ENCODE data around the gene IL1RAPL2.
"Not testable (repeated sequence)": the region's sequence is repeated elsewhere in the genome, so short reads cannot be mapped to it uniquely, and the experiment has no call there.

The IL1RAPL2 gene

DNA sequence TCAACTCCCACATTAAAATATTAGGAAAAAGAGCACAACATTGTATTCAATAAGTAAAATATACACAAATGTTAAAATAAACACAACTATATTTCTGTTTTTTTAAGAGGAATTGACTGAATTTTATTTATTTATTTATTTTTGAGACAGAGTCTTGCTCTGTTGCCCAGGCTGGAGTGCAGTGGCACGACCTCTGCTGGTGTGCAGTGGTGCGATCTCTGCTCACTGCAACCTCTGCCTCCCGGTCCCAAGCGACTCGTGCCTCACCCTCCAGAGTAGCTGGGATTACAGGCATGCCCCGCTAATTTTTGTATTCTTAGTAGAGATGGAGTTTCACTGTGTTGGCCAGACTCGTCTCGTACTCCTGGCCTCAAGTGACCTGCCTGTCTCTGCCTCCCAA is 623.1 kb downstream of the IL1RAPL2 start:
- DNase-seq = no peak

DNA sequence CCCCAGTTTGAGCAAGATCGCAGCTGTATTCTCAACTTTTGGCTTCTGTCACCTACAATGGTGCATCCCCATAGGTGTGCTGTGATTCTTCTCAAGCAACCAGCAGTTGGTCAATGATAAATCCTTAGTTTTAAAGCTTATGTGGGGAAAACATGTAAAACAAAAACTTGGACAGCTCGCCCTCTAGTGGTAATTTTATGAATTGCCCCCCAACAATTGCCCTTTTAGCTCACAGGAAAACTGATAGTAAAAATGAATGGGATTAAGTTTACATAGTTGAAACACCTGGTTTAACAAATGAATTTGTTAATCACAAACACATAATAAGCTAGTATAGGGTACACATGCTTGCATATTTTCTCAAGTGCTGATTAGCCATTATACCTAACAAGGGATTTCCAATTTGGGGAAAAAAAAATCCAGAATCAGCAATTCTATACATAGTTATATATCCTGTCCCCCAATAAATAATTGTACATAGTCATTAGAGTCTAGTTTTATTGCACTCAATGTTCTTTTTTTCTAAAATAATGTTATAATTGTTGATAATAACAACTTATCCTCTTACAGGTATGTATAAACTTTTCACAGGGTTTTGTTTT is 624.4 kb downstream of the IL1RAPL2 start:
- peak in 1 of 2 experiments; percentile 28 for DNase-seq

DNA sequence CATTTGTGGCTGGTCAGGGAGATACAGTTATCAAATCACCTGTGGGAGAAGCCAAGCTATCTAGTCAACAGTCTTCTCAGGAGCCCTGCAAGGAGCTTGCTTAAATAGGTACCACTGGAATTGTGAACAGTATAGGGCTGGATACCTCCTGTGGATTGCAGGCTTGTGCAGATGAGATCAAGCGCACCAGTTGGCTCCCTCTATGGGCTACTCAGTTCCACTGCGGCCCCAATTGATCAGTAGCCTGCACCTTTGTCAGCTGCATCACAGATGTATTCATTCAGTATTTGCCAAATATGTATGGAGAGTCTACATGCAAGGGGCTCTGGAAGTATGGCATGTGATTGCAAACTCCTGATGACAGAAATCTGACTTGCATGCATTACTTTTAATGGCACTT is 625.9 kb downstream of the IL1RAPL2 start:
- no peak for DNase-seq

DNA sequence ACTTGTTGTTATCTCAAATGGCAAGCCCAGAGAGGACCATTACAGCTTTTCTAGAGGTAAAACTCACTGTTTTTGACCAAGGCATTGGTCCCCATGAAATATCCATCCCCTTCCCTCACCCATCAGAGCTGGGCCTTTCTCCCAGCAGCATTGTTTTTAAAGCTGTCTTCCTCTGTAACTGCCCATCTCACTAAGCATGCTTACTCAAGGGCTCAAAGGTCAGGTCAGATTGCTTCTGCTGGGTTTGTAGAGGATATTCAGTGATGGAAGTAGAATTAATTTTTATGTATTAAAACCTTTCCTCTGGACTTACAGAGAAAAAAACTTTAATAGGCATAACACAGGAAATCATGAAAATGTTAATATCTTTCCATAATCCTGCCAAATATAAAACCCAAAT is 643.4 kb downstream of the IL1RAPL2 start:
- no peak for DNase-seq

DNA sequence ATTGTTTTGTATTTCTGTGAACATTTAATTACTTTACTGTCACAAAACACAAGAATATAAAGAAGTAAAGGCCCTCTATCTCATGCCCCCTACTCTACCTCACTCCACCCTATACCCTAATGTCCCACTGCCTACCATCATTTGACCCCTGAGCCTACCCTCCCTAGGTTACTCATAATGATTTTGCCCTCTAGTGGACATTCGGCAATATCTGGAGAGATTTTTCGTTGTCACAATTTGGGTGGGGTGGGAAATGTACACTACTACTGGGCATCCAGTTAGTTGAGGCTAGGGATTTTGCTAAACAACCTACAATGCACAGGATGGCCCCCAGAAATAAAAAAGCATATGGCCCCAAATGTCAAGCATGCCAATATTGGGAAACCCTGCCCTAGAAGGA is 644.3 kb downstream of the IL1RAPL2 start:
- DNase-seq = no peak

DNA sequence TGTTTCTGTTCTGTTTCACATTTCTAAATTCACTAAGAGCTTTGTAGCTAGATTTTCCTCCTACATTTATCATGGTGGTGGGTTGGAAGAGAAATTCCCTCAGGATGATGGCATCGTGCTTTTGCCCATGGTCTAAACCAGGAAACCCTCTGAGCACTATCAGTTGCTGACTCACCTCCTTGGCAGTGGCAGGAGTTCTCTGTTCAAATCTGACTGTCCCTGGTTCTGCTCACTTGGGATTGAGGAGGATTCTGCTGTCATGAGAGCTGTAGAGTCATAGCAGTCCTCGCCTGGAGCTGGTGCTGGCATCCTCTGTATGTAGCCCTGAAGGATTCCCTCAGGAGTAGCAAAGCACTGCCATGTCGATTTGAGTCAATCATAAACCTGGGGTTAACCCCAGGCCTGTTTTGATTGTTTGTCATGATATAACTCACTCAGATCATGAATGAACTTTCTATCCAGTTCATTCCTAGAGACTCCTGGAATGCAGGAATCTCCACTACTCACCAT is 645.1 kb downstream of the IL1RAPL2 start:
- no peak for DNase-seq

DNA sequence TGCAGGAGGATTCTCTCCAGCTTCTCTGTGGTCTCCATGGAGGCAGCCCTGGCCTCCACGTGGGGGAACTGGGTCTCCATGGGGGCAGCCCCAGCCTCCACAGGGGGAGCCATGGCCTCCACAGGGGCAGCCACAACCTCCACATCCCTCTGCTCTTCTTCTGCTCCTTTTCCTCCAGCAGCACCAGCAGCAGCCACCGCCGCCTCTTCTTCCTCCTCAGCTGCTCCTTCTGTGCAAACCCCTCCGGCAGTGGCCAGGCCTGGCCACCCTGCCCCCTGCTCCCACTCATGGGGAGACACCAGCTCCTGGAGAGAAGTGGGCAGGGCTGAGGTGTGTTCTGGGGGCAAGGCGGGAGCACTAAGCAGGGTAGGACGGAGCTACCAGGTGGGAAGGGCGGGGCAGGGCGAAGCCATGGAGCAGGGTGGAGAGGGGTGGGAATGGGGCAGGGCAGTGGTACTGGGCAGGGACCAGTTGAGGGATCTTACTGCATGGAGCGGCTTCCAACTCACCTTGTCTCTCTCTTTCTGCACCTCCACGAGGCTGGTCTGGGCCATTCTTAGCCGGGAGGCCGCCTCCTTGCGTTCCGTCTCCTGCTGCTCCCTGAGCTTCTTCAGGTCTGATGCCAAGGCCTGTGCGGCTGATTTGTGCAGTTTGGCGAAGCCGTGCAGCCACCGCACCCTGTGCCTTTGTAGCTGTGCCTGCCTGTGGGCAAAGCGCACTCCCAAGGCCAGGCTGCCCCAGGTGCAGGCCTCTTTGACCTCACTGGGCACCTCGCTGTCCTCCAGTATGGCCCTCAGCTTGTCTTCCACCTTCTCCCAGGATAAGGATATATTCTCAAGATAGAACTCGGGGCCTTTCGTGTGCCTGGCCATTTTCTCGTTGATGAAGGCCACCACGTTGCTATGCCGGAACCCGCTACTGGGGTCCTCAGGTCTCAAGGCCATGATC is 653.7 kb downstream of the IL1RAPL2 start:
- DNase-seq = no peak

DNA sequence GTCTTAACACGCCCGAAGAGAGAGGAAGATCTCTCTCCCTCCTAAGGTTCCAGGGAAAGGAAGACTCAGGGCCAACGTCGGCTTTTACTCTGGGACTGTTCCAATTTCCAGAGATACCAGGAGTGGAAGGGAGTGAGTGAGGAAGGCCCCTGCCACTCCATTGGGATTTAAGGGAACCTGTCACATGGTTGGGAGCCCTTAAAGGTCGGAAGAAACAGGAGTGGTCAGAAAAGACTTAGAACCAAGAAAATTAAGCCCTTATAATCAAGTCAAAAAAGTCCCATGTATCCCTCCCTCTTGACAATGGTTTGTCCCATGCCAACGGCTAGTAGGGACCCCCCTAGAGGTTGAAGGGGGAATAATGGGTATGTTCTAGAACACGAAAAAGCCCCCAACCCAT is 654.6 kb downstream of the IL1RAPL2 start, which contains the start of gene TEX13A:
TEX13A (minus strand) TSS at position 59 of the 400 bp plus-strand sequence. CDS start 297 bp downstream, outside the sequence.
- no peak for DNase-seq

DNA sequence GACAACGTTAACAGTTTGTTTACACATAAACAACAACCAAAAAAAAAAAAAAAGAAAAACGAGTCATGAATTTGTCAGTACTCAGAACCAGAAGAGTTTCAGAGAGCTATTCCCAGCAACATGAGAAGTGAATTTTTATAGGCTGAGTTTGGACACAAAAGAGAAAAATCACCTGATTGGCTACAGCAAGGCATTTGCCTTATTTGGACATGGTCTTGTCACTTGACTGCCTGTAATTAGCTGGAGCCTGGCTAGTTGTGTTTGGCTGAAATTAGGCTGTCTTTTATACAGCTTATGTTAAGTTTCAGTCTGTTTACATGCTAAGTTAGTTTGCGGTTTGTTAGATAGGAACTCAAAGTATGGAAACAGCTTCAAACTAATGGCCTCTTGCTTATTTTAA is 655.4 kb downstream of the IL1RAPL2 start:
- no peak for DNase-seq

DNA sequence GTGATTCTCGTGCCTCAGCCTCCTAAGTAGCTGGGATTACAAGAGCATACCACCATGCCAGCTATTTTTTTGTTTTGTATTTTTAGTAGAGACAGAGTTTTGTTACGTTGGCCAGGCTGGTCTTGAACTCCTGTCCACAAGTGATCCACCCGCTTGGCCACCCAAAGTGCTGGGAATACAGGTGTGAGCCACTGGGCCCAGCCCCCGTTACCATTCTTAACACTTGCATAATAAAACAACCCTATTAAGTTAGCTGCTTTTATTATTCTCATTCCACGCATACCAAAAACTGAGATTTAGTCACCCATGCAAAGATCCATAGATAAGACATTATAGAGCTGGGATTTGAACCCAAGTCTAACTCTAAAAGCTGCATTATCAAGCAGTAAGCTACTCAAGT is 660.5 kb downstream of the IL1RAPL2 start:
- DNase-seq = no peak

DNA sequence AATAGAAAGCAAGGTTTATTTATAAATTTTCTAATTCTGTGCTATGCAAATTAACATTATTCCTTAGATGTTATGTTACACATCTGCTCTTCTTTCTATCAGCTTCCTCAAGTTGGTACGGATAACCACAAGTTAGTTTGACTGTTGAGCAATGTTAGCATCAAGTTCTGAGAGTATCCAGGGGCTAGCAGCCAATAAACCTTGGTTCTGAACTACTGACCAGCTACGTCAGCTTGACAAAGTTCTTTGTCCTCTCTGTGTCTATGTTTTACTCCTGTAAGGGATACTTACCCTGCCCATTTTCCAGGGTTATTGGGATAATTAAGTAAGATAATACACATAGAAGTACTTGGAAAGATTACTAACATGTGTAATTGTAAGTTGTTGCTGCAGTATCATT is 662.6 kb downstream of the IL1RAPL2 start:
- no peak for DNase-seq

DNA sequence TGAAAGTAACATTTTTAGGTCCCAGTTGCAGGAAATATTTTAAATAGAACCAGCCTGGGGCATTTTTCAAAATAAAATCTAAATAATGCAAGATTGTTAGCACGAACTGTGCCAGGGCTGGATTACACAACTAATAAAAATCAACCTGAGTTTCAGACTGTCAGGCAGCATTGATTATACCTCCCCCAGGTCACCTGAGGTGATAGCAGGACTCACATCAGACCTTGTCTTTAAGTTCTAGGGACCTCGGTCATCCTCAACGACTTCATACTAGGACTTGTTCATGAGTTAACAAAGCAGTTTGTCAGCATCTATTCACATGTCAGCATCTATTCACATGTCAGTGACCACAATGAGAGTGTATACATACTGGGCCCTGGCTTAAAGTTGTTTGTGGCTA is 663.1 kb downstream of the IL1RAPL2 start:
- DNase-seq = no peak

DNA sequence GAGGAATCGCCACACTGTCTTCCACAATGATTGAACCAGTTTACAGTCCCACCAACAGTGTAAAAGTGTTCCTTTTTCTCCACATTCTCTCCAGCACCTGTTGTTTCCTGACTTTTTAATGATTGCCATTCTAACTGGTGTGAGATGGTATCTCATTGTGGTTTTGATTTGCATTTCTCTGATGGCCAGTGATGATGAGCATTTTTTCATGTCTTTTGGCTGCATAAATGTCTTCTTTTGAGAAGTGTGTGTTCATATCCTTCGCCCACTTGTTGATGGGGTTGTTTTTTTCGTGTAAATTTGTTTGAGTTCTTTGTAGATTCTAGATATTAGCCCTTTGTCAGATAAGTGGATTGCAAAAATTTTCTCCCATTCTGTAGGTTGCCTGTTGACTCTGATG is 671.4 kb downstream of the IL1RAPL2 start:
- DNase-seq = not testable (repeated sequence)

DNA sequence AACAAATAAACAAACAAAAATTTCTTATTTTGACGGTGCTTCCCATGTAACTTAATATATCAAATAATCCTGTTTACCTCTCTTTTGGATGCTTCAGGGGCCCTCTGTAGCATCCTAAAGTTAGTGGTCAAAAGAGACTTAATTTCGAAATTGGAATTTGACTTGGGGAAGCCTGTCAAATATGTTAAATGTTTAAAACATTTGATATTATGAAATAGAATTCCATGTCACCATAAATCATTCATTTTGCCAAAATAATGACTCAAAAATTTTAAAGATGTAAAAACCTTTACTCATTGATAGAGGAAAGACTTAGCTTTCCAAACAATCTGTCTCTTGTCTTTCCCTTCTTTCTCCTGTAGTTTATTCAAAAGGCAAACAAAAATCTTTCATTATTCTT is 675.1 kb downstream of the IL1RAPL2 start:
- no peak for DNase-seq

DNA sequence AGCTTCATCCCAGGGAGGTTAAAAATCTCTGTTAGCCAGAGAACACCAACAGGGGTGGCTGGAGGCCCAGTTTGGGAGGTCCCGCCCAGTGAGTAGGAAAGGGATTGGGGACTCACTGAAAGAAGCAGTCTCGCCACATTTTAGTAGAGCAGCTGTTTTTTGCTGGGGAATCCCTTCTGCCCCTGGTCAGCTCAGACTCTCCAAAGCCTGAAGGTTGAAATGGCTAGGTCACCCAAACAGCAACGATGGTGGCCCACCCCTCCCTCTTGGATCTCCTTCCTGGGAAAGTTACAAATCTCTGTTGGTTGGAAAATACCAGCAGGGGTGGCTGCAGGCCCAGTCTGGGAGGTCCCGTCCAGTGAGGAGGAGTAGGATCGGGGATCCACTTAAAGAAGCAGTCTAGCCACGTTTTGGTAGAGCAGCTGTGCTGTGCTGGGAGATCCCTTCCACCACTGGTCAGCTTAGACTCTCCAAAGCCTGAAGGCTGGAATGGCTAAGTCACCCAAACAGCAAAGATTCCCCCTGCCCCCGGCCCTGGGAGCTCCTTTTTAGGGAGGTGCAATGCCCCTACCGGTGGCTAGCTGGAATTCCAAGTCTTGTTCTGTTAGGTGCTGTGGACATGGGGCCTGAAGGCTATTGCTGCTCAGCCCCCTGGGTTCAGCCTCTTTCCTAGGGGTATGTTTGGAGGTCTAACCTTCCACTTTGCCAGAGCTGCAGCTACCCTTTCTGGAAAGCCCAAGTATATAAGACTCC is 694.5 kb downstream of the IL1RAPL2 start:
- no peak for DNase-seq

DNA sequence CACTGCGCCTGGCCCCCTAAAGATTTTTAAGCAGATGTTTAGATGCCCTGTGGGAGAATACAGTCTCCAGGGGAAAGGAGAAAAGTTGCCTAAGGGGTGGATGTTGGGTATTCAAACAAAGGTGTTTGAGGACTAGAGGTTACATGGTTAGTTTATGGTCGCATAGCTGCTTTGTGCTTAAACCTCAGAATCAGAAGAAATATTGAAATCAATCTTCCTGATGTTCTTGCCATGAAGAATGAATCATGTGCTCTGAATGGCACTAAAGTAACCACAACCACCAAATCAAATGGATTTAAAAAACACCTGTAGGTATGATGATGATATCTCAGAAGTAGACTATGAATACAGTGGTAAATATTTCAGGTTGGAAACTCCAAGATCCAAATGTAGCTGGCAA is 697.2 kb downstream of the IL1RAPL2 start:
- DNase-seq = no peak

DNA sequence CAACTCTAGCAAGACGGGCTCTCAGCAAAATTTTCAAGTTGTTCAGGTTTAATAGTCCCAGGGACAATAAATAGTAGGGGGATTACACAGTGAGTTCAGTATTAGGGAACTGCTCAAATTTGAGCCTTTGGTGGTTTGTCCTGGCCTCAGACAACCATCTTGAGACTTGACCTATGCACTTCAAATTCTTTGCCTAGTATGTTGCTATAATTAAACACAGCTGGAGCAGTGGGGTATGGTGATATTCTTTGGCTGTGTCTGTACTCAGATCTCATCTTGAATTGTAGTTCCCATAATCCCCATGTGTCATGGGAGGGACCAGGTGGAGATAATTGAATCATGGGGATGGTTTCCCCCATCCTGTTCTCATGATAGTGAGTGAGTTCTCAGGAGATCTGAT is 697.8 kb downstream of the IL1RAPL2 start:
- no peak for DNase-seq

DNA sequence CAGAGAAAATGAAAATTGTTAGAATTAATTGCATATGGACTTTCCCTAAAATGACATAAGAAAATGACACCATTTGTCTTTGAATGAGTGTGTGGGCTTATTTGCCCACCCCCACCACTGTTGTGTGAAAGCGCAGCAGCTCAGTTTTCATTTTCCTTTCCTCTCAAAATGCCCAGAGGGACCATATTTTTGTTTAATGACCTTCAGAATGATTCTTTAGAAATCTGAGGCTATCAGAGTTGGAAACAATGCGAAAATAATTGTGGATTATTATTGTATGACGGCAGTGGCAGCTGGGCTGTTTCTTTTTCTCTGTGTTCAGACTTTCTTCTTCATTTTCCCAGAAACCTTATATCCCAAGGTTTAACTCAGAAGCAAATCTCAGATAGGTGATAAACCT is 699.1 kb downstream of the IL1RAPL2 start:
- DNase-seq = no peak

DNA sequence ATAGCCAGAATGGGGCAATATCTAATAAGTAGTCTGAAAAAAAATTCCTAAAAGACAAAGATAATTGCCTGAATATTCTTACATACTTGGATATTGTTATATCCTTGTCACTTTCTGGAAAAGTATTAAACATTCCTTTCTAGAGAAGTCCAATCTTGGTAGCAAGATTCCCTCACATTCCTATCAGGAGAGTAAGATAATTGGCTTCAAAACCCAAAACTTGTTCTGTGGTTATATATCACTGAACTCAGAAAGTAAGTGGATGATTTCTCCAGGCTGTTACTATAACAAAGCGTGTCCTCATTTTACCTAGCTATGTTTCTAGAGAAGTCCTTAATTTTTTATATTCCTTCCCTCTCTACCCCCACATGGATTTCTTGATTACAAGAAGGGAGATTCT is 700.5 kb downstream of the IL1RAPL2 start:
- DNase-seq = no peak

DNA sequence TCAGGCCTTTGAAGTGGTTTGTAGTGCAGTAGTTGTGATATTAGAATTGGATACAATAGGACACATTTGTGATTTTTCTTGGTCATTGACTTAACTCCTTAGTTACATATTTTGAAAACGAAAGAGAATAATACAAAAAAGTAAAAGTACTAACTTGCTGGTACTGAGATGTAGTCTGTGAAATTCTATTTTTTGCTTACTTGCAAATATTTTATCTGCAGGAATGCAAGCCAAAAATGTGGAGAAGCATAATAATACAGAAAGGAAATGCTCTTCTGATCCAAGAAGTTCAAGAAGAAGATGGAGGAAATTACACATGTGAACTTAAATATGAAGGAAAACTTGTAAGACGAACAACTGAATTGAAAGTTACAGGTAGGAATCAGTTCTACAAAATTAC is 701.2 kb downstream of the IL1RAPL2 start:
- no peak for DNase-seq

DNA sequence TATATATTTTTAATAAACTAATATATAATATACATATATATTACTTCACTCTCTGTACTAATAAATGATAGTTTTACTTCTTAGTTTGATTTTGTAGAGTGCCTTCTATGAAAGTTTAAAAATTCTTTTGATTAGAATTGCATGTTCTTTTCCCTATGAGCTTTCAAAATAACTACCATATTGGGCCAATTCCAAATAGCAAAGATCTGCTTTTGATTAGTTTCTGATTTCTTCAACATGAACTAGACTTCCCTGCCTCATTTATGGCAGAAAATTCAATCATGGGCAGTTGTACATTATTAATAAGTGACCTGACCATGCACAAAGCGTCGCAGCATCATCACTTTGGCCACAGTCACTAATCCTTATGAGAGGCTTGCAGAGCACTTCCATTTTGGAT is 703.4 kb downstream of the IL1RAPL2 start:
- DNase-seq = no peak

DNA sequence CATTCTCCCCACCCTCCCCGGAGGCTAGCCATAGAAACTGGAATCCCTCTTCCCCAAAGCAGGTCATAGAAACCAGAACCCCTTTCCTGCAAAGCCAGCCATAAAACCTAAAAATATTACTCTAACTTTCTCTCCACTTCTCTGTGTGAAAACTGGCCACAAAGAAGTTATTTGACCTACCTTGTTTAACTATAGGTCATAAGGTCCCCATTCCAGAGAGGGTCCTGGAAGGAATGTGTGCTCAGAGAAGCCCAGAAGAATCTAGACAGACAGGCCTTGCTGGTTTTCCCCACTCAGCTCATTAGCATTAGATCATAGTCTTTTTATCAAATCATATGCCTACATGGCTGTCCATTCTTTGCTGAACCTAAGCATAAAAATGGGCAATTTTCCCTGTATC is 707.3 kb downstream of the IL1RAPL2 start:
- DNase-seq = no peak

DNA sequence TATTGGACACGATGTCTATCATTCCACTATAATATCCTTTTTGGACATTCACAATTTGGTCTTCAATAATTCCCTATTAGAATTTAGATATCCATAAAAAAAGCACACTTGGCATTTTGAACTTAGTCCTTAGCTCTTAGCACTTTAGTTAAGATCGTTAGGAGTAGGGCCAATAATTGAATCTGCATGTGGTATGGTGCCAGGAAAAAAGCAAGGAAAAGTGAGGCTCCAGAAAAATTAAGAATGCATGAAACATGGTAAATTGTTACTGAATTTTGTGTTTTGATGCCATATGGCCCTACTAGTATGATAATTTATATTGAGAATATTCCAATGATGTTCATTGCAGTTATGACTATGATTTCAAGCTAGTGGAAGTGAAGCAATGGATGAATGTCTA is 708.1 kb downstream of the IL1RAPL2 start:
- no peak for DNase-seq

Data from activated T-cell treated with anti-CD3 and anti-CD28 coated beads, Interleukin-2, amount 50 U/mL, for 48 hours (primary cell).